GM18858 (cell line): ENCODE results near the gene CDC14B.
"Not testable (repeated sequence)": the region's sequence is repeated elsewhere in the genome, so short reads cannot be mapped to it uniquely, and the experiment has no call there.

Experiments
- ATAC-seq: cut with Tn5 transposase; IDR thresholded peaks from one replicate; pipeline ENCODE4 v1.9.1; 2021; ENCODE audit not compliant: unreplicated experiment

The CDC14B gene

DNA sequence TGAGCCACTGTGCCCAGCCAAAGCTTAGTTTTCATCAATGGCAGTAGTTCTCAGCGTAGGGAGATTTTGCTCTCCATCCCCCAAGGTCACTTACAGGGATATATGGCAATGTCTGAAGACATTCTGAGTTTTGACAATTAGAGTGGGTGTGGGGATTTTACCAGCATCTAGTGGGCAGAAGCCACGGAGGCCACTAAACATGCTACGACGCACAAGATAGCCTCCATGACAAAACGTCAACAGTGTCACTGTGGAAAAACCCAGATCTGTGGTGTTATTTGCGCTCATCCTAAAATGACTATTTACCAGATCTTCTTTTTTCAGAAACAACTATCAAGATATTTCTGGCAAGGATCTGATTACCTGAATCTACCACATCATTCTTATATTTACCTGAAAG is 68.2 kb downstream of the CDC14B start:
- ATAC-seq: no peak

DNA sequence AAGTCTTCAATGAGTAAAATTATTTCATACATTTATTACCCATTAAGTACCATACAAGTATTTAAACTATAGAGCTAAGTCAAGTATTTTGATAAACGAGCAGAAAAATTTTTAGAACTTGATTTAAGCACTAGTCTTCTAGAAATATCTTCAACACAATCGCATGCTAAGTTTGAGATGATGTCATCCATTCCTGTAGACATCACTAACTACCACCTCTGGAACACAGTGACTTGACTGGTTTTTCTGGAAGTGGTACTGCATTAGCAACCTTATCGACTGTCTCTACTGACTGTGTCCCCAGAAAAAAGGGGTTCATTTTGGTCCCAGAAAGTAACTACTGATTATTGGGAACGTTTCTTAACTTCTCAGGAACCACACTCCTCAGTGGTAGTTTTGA is 69.0 kb downstream of the CDC14B start:
- no peak for ATAC-seq

DNA sequence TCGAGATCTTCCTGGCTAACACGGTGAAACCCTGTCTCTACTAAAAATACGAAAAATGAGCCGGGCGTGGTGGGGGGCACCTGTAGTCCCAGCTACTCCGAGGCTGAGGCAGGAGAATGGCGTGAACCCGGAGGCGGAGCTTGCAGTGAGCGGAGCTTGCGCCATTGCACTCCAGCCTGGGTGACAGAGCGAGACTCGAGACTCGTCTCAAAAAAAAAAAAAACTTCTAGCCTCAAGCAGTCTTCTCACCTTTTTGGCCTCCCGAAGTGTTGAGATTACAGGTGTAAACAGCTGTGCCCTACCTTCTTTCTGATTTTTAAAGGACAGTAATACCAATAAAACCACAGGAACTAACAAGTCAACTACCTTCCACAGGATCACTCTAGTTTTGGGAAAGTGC is 76.5 kb downstream of the CDC14B start:
- ATAC-seq: not testable (repeated sequence)

DNA sequence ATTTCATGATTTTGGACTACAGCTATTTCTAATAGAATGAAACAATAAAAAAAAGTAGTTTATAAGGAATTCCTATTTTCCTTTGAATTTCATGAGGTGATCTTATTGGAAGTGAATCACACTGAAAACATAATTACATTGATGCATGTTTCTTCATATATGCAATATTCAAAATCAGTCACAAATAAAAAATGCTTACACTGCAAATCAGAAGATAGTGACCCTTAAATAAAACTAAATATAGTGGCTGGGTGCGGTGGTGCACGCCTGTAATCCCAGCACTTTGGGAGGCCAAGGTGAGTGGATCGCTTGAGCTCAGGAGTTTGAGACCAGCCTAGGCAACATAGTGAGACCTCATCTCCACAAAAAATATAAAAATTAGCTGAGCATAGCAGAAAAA is 79.5 kb downstream of the CDC14B start:
- ATAC-seq: no peak

DNA sequence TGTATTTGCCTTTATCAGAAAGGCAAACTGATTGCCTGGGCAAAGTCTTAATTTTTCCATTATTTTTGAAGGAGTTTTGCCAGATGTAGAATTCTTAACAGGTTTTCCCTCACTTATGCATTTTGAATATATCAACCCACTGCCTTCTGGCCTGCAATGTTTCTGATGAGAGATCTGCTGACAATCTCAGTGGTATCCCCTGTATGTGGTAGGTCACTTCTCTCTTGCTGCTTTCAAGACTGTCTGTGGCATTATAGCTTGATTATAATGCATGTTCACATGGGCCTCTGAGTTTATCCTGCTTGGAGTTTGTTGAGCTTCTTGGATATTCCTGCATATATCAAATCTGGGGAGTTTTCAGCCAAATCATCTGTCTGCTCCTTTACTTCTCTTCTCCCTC is 87.5 kb downstream of the CDC14B start:
- no peak for ATAC-seq

DNA sequence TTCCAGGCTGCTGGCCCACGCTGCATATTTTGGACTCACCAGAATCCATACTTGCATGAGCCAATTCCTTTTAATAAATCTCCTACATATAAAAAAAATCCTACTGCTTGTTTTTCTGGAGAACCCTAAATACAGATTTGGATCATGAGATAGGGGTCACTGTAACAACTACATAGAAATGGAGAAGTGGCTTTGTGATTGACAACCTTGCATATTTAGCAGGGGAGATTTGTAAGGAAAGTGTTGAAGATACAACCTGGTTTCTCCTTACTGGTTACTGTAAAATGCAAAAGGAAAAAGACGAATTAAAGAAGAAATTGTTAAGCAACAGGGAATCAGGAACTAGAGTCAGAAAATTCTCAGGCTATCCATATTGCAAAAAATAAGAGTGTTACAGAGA is 94.9 kb downstream of the CDC14B start:
- no peak for ATAC-seq

DNA sequence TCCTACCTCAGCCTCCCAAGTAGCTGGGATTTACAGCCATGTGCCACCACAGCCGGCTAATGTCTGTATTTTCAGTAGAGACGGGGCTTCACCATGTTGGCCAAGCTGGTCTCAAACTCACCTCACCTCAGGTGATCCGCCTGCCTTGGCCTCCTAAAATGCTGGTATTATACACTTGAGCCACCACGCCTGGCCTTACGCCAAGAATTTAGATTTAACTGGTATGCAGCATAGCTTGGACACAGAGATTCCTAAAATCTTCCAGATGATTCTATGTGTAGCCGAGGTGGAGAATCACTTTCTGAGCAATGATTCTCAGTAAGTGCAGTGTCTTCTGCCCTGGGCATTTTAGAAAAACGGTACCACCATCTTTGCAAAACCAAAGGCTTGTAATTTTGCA is 95.6 kb downstream of the CDC14B start:
- no peak for ATAC-seq

DNA sequence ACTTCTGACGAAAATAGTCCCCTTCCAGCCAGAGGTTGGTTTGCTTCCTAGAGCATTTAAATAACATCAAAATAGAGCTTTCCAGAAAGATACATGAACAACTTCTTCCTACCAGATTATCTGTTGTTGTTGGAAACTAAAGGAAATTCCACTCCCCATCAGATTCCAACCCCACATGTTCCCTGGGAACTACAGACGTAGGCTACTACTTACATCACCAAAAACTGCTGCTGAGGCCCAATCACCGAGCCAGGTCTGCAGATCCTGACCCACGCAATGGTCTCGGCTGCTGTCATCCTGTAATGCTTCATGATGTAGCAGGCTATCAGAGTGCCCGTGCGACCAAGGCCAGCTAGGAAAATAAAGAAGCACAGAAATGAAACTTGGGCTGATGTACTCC is 96.3 kb downstream of the CDC14B start:
- ATAC-seq: no peak

DNA sequence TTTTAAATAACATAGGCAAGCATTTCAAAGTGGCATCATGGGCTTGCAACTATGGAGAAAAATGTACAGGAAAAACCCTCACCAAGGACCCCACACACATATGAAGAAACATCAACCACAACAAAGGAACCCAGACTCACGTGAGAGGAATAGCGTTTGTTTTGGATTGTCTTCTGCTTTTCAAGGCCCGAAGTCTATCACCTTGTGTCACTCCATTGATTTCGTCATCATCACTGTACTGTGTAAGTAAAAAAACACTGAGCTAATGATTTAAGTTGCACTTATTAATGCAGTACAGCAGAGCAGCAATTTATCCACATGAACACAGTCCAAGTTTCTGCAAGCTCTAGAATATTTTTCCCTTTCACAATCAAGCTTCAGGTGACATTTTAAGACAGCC is 97.3 kb downstream of the CDC14B start:
- no peak for ATAC-seq

DNA sequence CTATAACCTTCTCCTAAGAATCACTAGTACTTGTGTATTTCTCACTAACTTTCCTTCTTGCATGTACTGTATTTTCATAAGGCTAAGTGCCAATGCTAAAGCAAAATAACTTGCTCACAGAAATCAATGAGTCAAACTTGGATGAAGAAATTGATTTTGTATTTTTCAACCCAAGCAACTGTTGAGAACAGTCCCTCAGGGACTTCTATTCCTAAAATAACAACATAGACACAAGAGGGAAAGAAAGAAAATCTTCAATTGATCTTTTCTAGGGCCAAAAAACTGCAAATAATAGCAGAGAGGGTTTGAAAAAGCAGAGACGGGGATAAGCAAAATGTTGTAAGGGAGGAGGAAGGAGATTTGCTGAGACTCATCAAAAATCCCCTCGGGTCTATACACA is 99.9 kb downstream of the CDC14B start:
- no peak for ATAC-seq

DNA sequence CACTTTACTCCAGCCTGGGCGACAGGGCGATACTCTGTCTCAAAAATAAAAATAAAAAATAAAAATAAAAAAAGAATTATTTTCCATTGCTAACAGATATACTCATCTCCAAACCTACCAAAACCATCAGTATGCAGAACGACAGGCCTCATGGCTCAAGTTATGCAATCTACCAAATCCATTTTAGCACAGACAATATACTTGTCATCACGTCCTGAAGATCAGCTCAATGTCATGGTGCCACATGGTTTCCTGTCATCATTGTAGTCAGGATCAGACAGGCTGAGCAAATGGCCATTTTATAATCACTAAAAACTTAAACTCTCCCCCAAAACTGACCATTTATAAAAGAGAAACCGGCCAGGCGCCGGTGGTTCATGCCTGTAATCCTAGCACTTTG is 100.5 kb downstream of the CDC14B start:
- ATAC-seq: no peak

DNA sequence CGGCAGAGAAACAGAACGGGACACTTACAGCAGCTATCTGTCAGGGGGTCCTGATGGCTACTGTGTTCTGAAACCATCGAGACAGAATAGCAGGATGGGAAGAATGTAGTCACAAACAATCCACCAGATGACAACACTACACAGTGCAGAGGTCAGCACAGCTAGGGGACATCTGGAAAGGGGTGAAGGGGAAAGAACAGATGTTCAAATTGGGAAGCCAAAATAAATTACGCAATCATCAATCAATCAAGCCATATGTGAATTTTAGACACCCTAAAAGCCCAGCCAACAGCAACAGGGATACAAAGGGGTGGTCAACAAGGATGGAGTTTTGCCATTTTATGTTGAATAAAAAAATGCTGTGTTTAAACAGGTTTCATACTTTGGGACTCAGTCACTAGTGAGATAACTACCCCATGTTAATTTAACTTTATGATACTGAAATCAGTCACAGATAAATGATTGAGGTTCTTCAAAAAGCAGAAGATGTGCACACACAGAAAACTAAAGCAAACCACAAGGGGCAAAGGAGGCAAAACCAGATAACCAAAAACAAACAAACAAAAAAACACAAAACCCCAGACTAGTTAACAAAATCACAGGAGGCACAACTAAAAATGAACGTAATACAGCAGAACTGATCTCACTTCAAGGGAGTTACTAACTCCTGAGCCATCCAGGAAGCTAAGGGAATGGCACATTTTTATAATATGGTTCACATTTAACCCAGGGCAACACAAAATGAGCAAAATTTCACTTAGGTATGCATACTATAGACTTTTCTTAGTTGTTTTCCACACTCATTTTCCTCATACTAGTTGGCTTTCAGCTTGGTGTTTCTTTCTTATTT is 103.8 kb downstream of the CDC14B start:
- ATAC-seq: no peak

DNA sequence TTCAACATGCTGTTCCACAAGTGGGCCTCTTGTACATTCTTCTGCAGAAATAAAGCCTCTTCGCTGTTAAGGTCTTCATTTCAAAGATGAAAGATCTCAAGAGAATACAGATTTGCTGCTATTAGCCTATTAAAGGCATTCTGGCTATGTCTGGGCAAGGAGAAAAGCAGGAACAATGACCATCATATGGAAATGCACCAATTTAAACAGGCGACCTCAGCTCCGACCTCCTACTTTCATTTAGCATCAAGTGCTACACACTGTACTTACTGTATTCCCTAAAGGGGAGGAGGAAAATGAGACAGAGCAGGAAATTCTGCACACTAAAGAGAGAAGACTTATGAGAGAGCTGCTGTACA is 104.9 kb downstream of the CDC14B start:
- no peak for ATAC-seq

DNA sequence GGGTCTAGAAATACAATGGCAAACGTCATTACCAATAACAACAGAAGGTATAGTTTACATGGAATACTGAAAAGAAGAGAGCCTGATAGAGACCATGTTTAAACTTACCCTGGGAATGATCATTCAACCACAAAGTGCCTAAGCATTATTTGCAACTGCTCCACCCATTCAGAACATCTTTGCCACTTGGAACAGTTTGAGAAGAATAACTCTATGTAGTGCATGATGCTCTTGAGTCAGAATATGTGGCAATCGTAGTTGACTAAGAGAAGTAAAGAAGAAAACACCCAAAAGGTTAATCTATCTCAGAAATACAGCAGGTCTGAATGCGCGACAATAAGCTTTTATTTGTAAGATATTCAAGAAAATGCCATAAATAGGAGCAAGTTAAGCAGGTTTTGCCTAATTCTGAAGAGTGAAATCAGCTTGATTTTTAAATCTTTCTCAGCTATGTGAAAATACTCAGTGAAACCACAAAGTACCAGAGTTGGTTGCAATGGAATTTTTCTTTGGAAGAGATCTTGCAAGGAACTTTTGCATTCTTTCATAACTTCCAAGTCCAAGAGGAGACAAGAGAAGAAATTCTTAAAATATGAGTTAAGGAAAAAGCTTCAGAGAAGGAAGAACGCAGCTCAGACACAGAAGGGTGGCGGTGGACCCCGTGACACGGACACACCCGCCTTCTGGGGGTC is 105.4 kb downstream of the CDC14B start:
- no peak for ATAC-seq

DNA sequence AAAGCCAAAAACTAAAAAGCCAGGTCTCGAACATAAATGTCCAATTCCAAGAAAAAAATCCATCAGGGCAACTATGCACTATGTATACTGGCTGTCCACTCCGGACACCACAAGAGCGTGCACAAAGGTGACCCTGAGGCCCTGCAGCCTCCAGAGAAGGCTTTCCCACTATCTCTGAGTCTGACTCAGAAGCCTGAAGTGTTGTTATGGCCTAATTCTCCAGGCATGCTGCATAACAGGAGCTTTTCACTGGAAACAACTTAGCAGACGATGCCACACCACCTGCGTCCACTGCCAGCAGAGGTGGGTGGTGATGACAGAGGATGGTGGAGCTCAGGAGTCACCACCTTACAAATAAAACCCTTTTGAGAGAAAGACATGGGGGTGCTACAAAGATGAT is 106.0 kb downstream of the CDC14B start:
- ATAC-seq: no peak

DNA sequence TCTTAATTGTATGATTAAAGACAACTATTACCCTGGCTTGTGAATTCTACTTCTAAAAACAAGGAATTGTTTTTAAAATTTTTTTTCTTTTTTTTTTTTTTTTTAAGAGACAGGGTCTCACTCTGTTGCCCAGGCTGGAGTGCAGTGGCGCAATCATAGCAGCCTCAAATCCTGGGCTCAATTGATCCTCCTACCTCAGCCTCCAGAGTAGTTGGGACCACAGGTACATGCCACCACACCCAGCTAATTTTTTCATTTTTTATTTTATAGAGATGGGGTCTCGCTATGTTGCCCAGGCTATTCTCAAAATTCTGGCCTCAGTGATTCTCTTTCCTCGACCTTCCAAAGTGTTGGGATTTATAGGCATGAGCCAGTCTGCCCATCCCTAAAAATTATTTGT is 107.4 kb downstream of the CDC14B start:
- no peak for ATAC-seq

DNA sequence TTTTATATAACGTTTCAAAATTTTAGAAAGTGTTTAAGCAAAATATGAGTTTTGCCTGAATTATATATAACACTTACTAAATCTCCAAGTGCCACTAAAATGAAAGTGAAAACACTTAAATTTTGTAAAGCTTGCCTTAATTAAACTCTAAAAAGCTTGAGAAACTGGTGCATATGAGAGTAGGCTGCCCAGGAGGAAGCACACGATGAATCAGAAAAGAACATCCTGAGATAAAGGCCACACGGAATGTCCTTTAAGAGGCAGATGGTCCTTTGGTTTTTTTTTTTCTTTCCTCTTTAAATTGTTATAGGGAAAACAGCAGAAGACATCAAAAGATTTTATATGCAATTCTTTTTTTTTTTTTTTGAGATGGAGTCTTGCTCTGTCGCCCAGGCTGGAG is 109.4 kb downstream of the CDC14B start:
- ATAC-seq: no peak

DNA sequence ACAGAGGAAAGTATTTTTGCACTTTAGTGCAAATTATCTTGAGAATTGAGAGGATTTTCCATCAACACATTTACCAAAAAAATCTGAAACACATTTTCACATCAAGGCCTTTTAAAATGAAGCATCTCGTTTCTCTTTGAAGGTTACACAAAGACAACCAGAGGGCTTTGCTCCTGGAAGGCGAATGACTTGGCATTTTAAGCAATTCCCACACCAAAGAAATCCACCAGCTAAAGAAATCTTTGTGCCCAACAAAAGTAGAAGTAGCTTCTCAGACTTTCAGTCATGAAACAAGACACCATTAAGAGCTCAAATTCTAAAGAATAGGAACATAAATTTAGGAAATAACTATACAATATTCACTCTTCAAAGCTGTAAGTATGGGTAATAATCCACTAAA is 109.8 kb downstream of the CDC14B start:
- no peak for ATAC-seq

DNA sequence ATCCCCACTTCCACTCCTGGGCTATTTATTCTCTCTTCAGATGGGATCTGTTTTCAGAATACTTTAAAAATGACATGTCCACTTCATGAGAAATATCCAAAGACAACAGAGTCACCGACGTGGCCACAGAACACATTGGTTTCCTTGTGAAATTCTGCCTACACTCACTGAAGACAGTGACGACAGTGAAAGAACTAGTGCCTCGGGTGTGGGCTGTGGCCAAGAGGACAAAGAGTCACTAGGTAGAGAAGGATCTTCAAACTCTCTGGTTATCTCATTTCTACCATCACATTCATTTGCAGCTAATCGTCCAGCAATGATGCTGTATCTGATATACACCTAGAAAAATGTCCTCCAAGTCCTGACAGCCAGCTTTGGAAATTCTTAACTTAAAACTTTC is 110.6 kb downstream of the CDC14B start:
- ATAC-seq: no peak

DNA sequence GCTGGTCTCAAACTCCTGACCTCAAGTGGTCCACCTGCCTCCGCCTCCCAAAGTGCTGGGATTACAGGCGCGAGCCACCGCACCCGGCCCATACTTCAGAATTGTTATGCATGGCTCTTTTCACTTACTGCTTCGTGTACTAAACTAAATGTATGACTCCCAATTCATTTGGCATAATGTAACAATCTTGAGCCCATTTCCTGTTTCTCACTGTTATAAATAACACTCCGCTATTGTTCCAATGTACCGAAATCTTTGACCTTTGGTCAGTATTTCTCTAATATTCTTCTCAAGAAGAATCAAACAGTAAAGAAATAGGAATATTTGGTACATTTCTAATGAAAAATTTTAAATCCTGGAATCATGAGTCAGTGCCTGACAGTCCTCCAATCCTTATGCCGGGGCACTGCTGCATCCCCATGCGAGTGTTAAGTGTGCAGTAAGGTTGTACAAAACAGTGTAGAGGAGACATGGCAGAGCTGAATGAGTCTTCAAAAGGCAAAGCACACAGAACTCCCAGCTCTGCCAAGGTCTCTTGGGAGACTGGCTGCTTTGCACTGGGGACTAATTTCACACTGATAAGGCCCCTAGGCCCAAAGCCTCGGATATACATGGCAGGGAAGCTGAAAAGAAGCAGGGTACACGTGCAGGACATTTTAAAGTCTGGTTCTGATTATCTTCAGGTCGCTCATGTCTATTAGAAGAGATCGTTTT is 111.3 kb downstream of the CDC14B start:
- ATAC-seq: no peak

DNA sequence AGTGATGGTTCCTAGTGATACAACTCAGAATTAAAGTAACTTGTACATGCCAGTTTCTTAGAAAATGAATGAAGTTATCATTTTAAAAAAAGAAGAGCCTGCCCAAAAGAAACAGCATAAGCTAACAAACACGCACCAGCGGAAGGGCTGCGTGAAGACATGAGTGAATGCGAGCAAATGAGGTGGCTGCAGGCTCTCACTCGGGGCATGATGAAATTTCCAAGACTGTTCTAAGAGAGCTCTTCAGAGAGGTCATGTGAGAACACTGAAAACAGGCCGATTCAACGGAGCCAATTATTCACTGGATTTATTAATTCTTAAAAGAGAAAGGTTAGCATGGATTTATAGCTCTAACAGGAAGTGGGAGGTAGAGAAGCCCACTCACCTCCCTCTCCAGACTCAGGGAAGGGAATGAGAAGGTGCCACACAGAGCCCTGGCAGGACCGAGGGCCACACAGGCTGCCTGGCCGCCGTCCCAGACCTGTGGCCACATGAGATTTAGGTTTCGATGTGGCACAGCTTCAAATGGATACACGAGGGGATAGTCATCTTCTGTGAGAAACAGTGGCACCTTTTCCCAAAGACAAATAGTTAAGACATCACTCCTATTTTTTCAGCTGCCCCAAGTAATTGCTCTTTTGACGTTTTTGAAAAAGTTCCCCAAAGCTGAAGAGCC is 114.2 kb downstream of the CDC14B start:
- no peak for ATAC-seq

DNA sequence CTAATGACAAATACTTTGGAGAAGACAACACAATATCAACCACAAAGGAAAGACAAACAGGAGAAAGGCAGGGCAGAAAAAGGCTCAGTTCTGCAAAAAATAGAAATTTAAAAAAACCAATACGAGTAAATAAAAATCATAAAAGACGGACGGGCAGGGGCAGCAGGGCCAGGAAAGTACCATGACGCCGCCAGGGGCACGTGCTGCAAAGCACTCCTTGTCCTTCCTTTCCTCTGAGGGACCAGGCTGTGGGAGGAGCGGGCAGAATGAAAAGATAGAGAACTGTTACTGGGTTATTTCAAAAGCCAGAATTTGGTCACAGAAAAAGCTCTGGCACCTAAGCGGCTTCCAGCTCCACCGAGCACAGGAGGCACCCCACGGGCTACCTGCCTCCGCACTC is 115.7 kb downstream of the CDC14B start:
- ATAC-seq: no peak
